OCI-LY7 (cell line): Measurements from ENCODE around the gene SYVN1. TPM values are rescaled to one million over a fixed set of nuclear protein-coding genes. Genes with fewer than 3 reads are reported as not detected.

Source experiments
- BruUV-seq: library from RNA; stranded (reverse); fragments of 400-500 nt; replicated peaks from 2 replicates; lab custom pipeline; 2021; lab: Mats Ljungman, UMichigan
- CTCF ChIA-PET: fragments of 300-600 bp; sonication (Branson Sonifier 250); formaldehyde crosslinking; loops from one replicate; lab custom pipeline; 2022; ENCODE audit warnings: antibody characterized with exemption; ENCODE audit not compliant: unreplicated experiment; lab: Charles Lee
- POLR2A ChIA-PET: fragments of 300-600 bp; sonication (Branson Sonifier 250); formaldehyde crosslinking; loops from one replicate; lab custom pipeline; 2022; ENCODE audit warnings: antibody characterized with exemption; lab: Charles Lee
- DNase-seq: peaks from one replicate; pipeline ENCODE4 v3.0.0-alpha.2; 2015; ENCODE audit warnings: low spot score
- H2AFZ ChIP-seq: fragments of 200-600 bp; sonication (generic), shearing (Covaris generic); 2 replicates; pipeline ENCODE4 v1.6.1; 2014; ENCODE audit warnings: mild to moderate bottlenecking, antibody characterized with exemption, low read length, moderate library complexity
- H3K27ac ChIP-seq: fragments of 200-600 bp; sonication (generic); 2 replicates; pipeline ENCODE4 v1.5.1; 2014; ENCODE audit warnings: mixed run types, low read depth, mild to moderate bottlenecking, moderate library complexity, low read length, inconsistent platforms; ENCODE audit not compliant: poor library complexity, severe bottlenecking
- H3K36me3 ChIP-seq: fragments of 200-600 bp; sonication (generic); 2 replicates; pipeline ENCODE4 v1.6.1; 2014; ENCODE audit warnings: mild to moderate bottlenecking, antibody characterized with exemption, low read length, moderate library complexity, mixed read lengths; ENCODE audit not compliant: insufficient read depth
- H3K4me1 ChIP-seq: fragments of 200-600 bp; sonication (generic); 2 replicates; pipeline ENCODE4 v1.5.1; 2014; ENCODE audit warnings: mild to moderate bottlenecking, low read length; ENCODE audit not compliant: insufficient read depth, poor library complexity, severe bottlenecking
- H3K4me2 ChIP-seq: fragments of 200-600 bp; sonication (generic); 2 replicates; pipeline ENCODE4 v1.6.1; 2014; ENCODE audit warnings: mild to moderate bottlenecking, low read length
- H3K4me3 ChIP-seq: fragments of 200-600 bp; sonication (generic); 2 replicates; pipeline ENCODE4 v1.5.1; 2014; ENCODE audit warnings: mild to moderate bottlenecking, low read depth, low read length; ENCODE audit not compliant: poor library complexity, severe bottlenecking
- H3K79me2 ChIP-seq: fragments of 200-600 bp; sonication (generic); 2 replicates; pipeline ENCODE4 v1.6.1; 2016; ENCODE audit warnings: low read depth, mild to moderate bottlenecking, low read length, moderate library complexity, mixed read lengths; ENCODE audit not compliant: insufficient read depth
- H3K9me2 ChIP-seq: fragments of 200-600 bp; sonication (generic); 2 replicates; pipeline ENCODE4 v1.6.1; 2016; ENCODE audit warnings: mild to moderate bottlenecking, low read length, mixed read lengths; ENCODE audit not compliant: insufficient read depth
- H3K9me3 ChIP-seq: fragments of 200-600 bp; sonication (generic); 2 replicates; pipeline ENCODE4 v1.6.1; 2014; ENCODE audit warnings: mild to moderate bottlenecking, mixed run types, low read length, mixed read lengths
- H4K20me1 ChIP-seq: fragments of 200-600 bp; sonication (generic); 2 replicates; pipeline ENCODE4 v1.6.1; 2014; ENCODE audit warnings: mild to moderate bottlenecking, antibody characterized with exemption, low read length, moderate library complexity, mixed read lengths; ENCODE audit not compliant: insufficient read depth
- EZH2phosphoT487 ChIP-seq: fragments of 200-600 bp; sonication (generic); IDR thresholded peaks from 2 replicates; pipeline ENCODE4 v1.6.1; 2018; ENCODE audit warnings: low read depth, borderline replicate concordance, mild to moderate bottlenecking, mixed run types, antibody characterized with exemption, low read length, moderate library complexity, mixed read lengths
- intact Hi-C: fragments of 100-400 bp; cut with micrococcal nuclease; formaldehyde crosslinking; loops from one replicate; pipeline ENCODE4 v1.10.0; 2022; ENCODE audit not compliant: unreplicated experiment
- total RNA-seq, 2 experiments: library from RNA; depleted of rRNA in 1 of 2; stranded (reverse); fragments of >200 nt in 1 of 2; shearing (Covaris generic) in 1 of 2; gene quantifications; 2 replicates each; pipeline ENCODE4 v1.2.3, GENCODE V29; 2014 to 2022
- TF ChIP-seq, protein P1 (sequence below): fragments of 200-600 bp; sonication (generic); conservative IDR thresholded peaks from 2 replicates; pipeline ENCODE4 v1.5.1; 2014; ENCODE audit warnings: mild to moderate bottlenecking, antibody characterized with exemption, low read length, moderate library complexity, mixed read lengths

The SYVN1 gene
- total RNA-seq, 2 experiments from 2014 or later = 134 to 310 TPM

DNA sequence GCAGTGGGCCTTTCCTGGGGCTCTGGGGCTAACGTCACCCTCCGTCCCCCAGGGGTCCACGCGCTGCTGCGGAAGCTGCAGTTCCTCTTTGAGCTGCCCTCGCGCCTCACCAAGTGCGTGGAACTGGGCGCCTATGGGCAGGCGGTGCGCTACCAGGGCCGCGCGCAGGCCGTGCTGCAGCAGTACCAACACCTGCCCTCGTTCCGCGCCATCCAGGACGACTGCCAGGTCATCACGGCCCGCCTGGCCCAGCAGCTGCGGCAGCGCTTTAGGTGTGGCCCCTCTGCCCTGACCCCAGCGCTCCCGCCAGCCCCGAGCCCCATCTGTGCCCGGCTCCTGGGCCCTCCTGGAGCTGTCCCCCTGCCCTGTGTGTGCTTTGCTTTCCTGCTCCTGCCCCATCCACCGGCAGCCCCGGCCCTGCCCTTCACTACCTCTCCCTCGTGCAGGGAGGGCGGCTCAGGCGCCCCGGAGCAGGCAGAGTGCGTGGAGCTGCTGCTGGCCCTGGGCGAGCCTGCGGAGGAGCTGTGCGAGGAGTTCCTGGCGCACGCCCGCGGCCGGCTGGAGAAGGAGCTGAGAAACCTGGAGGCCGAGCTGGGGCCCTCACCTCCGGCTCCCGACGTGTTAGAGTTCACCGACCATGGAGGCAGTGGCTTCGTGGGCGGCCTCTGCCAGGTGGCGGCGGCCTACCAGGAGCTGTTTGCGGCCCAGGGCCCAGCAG, 26.4 kb downstream of the SYVN1 start:
- Histone ChIP-seq H3K4me2 (no peak overlapping the region), H3K79me2 (no peaks in the 10 kb centered on the region; the same call in 1 of the 2 replicates), H2AFZ (no peak overlapping the region), H3K4me1 (peaks cover 31% of the 10 kb centered on the region), H3K4me3 (no peak overlapping the region), H3K36me3 (peaks cover 25% of the 10 kb centered on the region), H4K20me1 (peaks cover 8% of the 10 kb centered on the region; the same call in 1 of the 2 replicates), H3K9me3 (no peaks in the 10 kb centered on the region), H3K27ac (no peak overlapping the region), H3K9me2 (no peaks in the 10 kb centered on the region)
- intact Hi-C loops = no loop called here
- no peak for TF ChIP-seq EZH2phosphoT487
- TF ChIP-seq, protein P1, sequence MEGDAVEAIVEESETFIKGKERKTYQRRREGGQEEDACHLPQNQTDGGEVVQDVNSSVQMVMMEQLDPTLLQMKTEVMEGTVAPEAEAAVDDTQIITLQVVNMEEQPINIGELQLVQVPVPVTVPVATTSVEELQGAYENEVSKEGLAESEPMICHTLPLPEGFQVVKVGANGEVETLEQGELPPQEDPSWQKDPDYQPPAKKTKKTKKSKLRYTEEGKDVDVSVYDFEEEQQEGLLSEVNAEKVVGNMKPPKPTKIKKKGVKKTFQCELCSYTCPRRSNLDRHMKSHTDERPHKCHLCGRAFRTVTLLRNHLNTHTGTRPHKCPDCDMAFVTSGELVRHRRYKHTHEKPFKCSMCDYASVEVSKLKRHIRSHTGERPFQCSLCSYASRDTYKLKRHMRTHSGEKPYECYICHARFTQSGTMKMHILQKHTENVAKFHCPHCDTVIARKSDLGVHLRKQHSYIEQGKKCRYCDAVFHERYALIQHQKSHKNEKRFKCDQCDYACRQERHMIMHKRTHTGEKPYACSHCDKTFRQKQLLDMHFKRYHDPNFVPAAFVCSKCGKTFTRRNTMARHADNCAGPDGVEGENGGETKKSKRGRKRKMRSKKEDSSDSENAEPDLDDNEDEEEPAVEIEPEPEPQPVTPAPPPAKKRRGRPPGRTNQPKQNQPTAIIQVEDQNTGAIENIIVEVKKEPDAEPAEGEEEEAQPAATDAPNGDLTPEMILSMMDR = no peak
- no peak for DNase-seq
- no TSS peak for BruUV-seq
- ChIA-PET CTCF (no interaction called here), POLR2A (no interaction called here)

DNA sequence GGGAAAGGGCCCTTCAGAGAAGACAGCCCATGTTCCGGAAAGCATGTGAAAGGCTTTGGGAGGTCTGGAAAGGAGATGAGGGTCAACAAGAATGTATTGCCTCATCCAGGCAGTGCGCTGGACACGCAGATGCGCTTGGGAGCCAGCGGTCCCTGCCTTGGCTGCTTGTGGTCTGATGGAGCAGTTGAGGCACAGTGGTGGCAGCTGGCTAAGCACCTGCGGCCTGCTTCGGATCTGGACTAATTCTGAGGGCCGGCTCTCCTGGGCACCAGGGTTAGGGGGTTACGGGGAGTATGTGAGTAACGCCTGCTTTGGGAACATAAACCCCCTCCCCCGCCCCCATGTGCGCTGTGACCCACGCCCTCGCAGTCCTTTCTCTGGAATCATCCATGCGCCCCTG, 27.2 kb downstream of the SYVN1 start:
- ChIA-PET CTCF (no interaction called here), POLR2A (no interaction called here)
- TF ChIP-seq EZH2phosphoT487 = no peak
- TF ChIP-seq, protein P1 = no peak
- peaks cover 23% of the 10 kb centered on the region for H3K4me1 ChIP-seq
- peaks cover 8% of the 10 kb centered on the region; the same call in 1 of the 2 replicates for H4K20me1 ChIP-seq
- no peaks in the 10 kb centered on the region for H3K9me2 ChIP-seq
- no peak overlapping the region for H3K4me3 ChIP-seq
- H3K79me2 ChIP-seq = no peaks in the 10 kb centered on the region; the same call in 1 of the 2 replicates
- H3K9me3 ChIP-seq = no peaks in the 10 kb centered on the region
- no peak overlapping the region for H3K4me2 ChIP-seq
- H3K36me3 ChIP-seq = peaks cover 25% of the 10 kb centered on the region
- intact Hi-C loops = no loop called here
- BruUV-seq = no TSS peak
- H2AFZ ChIP-seq = no peak overlapping the region
- no peak overlapping the region for H3K27ac ChIP-seq
- no peak for DNase-seq

DNA sequence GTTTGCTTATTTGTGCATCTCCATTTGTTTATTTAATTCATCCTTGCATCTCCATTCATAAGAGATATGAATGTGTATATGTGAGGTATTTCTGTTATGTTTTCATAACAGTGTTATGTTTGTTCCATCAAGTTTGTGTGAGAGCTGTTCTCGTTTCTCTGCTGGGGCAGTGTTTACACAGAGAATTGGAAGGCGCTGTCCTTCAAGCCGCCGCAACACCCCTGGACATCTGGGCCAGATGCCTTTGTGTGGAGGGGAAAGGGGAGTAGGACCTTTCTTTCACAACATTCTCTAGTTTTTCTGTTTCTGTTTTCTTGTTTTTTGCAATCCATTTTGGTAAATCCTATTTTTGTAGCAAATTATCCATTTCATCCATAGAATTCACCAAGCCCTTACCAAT, 29.7 kb downstream of the SYVN1 start:
- no TSS peak for BruUV-seq

More for the DNA sequence above, 29.7 kb downstream of the SYVN1 start:
- no peak for TF ChIP-seq EZH2phosphoT487
- TF ChIP-seq, protein P1 = no peak
- no peak for DNase-seq
- POLR2A ChIA-PET = interaction anchor here (0.7 kb wide), 1 partner anchor 223 kb away, joined by 3 read pairs; no protein-coding TSS in a partner anchor
- Histone ChIP-seq H3K36me3 (peaks cover 22% of the 10 kb centered on the region), H3K4me3 (no peak overlapping the region), H3K9me3 (no peaks in the 10 kb centered on the region), H3K4me1 (no peaks in the 10 kb centered on the region), H3K9me2 (no peaks in the 10 kb centered on the region), H3K4me2 (no peak overlapping the region), H4K20me1 (no peaks in the 10 kb centered on the region), H3K27ac (no peak overlapping the region), H3K79me2 (peaks cover 6% of the 10 kb centered on the region; the same call in 1 of the 2 replicates), H2AFZ (no peak overlapping the region)
- CTCF ChIA-PET = no interaction called here
- intact Hi-C loops = no loop called here
